Ovary (tissue), 9 donors: Measurements from ENCODE around the gene RUNX1. TPM values are rescaled to one million over a fixed set of nuclear protein-coding genes. Genes with fewer than 3 reads are reported as not detected.

Experiments used
- DNase-seq, 5 donors: peaks; one replicate each; pipeline ENCODE4 v3.0.0-alpha.2; 2019 to 2020
- H3K27ac ChIP-seq, 2 donors: fragments of 200-600 bp; one replicate each; pipeline versions ENCODE4 v1.5.1 to v1.8.0; 2019 to 2022
- H3K27me3 ChIP-seq: fragments of 200-600 bp; one replicate; pipeline ENCODE4 v1.8.0; 2022
- H3K36me3 ChIP-seq: fragments of 200-600 bp; sonication (generic); one replicate; pipeline ENCODE4 v1.5.1; 2019
- H3K4me1 ChIP-seq: one replicate; pipeline ENCODE4 v1.8.1; 2013; ENCODE audit warnings: mild to moderate bottlenecking, moderate library complexity; ENCODE audit not compliant: insufficient read depth
- H3K4me3 ChIP-seq: fragments of 200-600 bp; sonication (generic); one replicate; pipeline ENCODE4 v1.5.1; 2017
- H3K9me3 ChIP-seq, 2 donors: fragments of 200-600 bp in 1 of 2; sonication (generic) in 1 of 2; one replicate each; pipeline versions ENCODE4 v1.5.1 to v1.8.1; 2013 to 2019; ENCODE audit warnings: mild to moderate bottlenecking in 1 of 2, moderate library complexity in 1 of 2
- CTCF ChIP-seq, 3 donors: fragments of 450-650 bp in 2 of 3; fragments of 200-600 bp in 1 of 3; IDR thresholded peaks; one replicate each; pipeline versions ENCODE4 v1.5.1 to v1.8.0; 2016 to 2022; ENCODE audit warnings: antibody characterized with exemption in 3 of 3, mild to moderate bottlenecking in 1 of 3
- EP300 ChIP-seq: sonication (generic); formaldehyde crosslinking; IDR thresholded peaks from one replicate; pipeline ENCODE4 v1.6.1; 2017; ENCODE audit warnings: antibody characterized with exemption
- POLR2A ChIP-seq: fragments of 450-650 bp; IDR thresholded peaks from one replicate; pipeline ENCODE4 v1.6.1; 2017; ENCODE audit warnings: antibody characterized with exemption, mild to moderate bottlenecking, moderate library complexity
- WGBS, 3 donors: extraction: QIAGEN DNeasy Blood & Tissue Kit in 1 of 3; methylation state at CpG; one replicate each; pipeline versions ENCODE4 v1.1.5 to v1.1.7; 2013 to 2017; 5-methylcytosine and 5-hydroxymethylcytosine counted together
- intact Hi-C, 4 donors: fragments of 100-400 bp; cut with DNase I; formaldehyde crosslinking; loops; one replicate each; pipeline versions ENCODE4 v1.11.0 to v1.15.1; 2022 to 2023
- polyA plus RNA-seq, 2 donors: library from polyadenylated mRNA; stranded (reverse); fragments of 200-250 nt in 1 of 2; fragments of 350-450 nt in 1 of 2; fragmentation: Illumina TruSeq in 1 of 2; extraction: RNeasy Lipid Tissue Mini Kit (QIAGEN cat#74804) in 1 of 2; gene quantifications; one replicate each; pipeline ENCODE4 v1.2.3, GENCODE V29; 2013 to 2014
- total RNA-seq, 7 donors: library from RNA; depleted of rRNA in 2 of 7; stranded (reverse); fragments of >200 nt in 2 of 7; fragmentation: NEBNext Ultra II Directional in 3 of 7; extraction: Animal tissue kit (Norgen Biotek cat#: 25700) in 3 of 7; gene quantifications; one replicate each; pipeline versions ENCODE4 v1.1.0 to v1.2.4, GENCODE V29; 2016 to 2023
- donor health status: DM: no; HTN: no; CAD: no; lungs with moderate emphysema.
- donor health status: DM: no; HTN: no; CAD: no.
- donor health status: Bipolar disorder and iron deficiency.
- donor health status: DM: yes; HTN: yes; CAD: no.
- donor health status: DM: no; HTN: no; CAD: no.
- donor health status: DM: yes; HTN: yes; CAD: no.

Gene RUNX1
- total and polyA plus RNA-seq, 9 donors: 6.0 to 27.4 (median 17.8) TPM

- Histone ChIP-seq H3K9me3 (no peaks in the 10 kb centered on the region), H3K27ac (no peak overlapping the region), H3K4me3 (no peak overlapping the region), H3K4me1 (peaks cover 8% of the 10 kb centered on the region), H3K36me3 (no peaks in the 10 kb centered on the region), H3K27me3 (no peaks in the 10 kb centered on the region)
- peak in 1 of 5 donors; percentile 31 for DNase-seq
- intact Hi-C loops: no loop called here
- WGBS, 3 donors: 83 to 85% (median 84%) methylated on average over 11 of the region's 11 CpGs
- TF ChIP-seq EP300 (no peak), POLR2A (no peak), CTCF (IDR thresholded peaks at IDR 0.05) (no peak)
These were observed 214.1 kb downstream of the RUNX1 start for GRCh38 chr21:34834852-34835501.

GRCh38 chr21:34834290-34834689, 214.8 kb downstream of the RUNX1 start:
- Histone ChIP-seq H3K27me3 (no peaks in the 10 kb centered on the region), H3K9me3 (no peaks in the 10 kb centered on the region), H3K4me1 (peaks cover 8% of the 10 kb centered on the region), H3K4me3 (no peak overlapping the region), H3K36me3 (no peaks in the 10 kb centered on the region), H3K27ac (no peak overlapping the region)
- WGBS, 3 donors: 90 to 91% (median 91%) methylated on average over 9 of the region's 9 CpGs
- DNase-seq: no peak
- intact Hi-C loops: no loop called here
- TF ChIP-seq POLR2A: no peak
- TF ChIP-seq CTCF (IDR thresholded peaks at IDR 0.05): no peak
- TF ChIP-seq EP300: no peak

- intact Hi-C loops: no loop called here
- 33 to 55% (median 38%) methylated on average over 5 of the region's 5 CpGs for WGBS, 3 donors
- Histone ChIP-seq H3K36me3 (no peaks in the 10 kb centered on the region), H3K4me3 (no peak overlapping the region), H3K9me3 (no peaks in the 10 kb centered on the region), H3K27me3 (no peaks in the 10 kb centered on the region), H3K4me1 (peaks cover 8% of the 10 kb centered on the region), H3K27ac (no peak overlapping the region)
- no peak for TF ChIP-seq EP300
- TF ChIP-seq CTCF (IDR thresholded peaks at IDR 0.05): no peak
- TF ChIP-seq POLR2A: no peak
- DNase-seq: no peak
These were observed 215.6 kb downstream of the RUNX1 start for GRCh38 chr21:34833465-34833864.

- H3K9me3 ChIP-seq: no peaks in the 10 kb centered on the region
- TF ChIP-seq POLR2A (no peak), CTCF (IDR thresholded peaks at IDR 0.05) (no peak), EP300 (no peak)
- H3K27me3 ChIP-seq: no peaks in the 10 kb centered on the region
- no peak for DNase-seq
- intact Hi-C loops: no loop called here
- no peak overlapping the region for H3K4me3 ChIP-seq
- no peak overlapping the region for H3K27ac ChIP-seq
- H3K36me3 ChIP-seq: no peaks in the 10 kb centered on the region
- H3K4me1 ChIP-seq: peaks cover 5% of the 10 kb centered on the region
- WGBS, 3 donors: 92 to 93% (median 93%) methylated on average over 12 of the region's 12 CpGs
These were observed 218.5 kb downstream of the RUNX1 start for GRCh38 chr21:34830386-34831170.
